Endothelial cell (in vitro differentiated cells): ENCODE data around the gene HBS1L. TPM values are rescaled to one million over a fixed set of nuclear protein-coding genes. Genes with fewer than 3 reads are reported as not detected.

Experiments used
- DNase-seq: peaks from one replicate; pipeline ENCODE4 v3.0.0; 2021; ENCODE audit warnings: low spot score
- H3K27ac Mint-ChIP-seq: one replicate; pipeline ENCODE4 v1.8.0; 2021; ENCODE audit warnings: mixed read lengths, inconsistent platforms; ENCODE audit not compliant: unreplicated experiment
- H3K27me3 Mint-ChIP-seq: one replicate; pipeline ENCODE4 v1.8.0; 2021; ENCODE audit warnings: mild to moderate bottlenecking, moderate library complexity, mixed read lengths, inconsistent platforms; ENCODE audit not compliant: unreplicated experiment
- H3K36me3 Mint-ChIP-seq: one replicate; pipeline ENCODE4 v1.8.0; 2021; ENCODE audit warnings: mild to moderate bottlenecking, low read depth, mixed read lengths, inconsistent platforms; ENCODE audit not compliant: unreplicated experiment
- H3K4me1 Mint-ChIP-seq: one replicate; pipeline ENCODE4 v1.8.0; 2021; ENCODE audit warnings: mild to moderate bottlenecking, mixed read lengths, inconsistent platforms; ENCODE audit not compliant: unreplicated experiment
- H3K4me3 Mint-ChIP-seq: one replicate; pipeline ENCODE4 v1.8.0; 2021; ENCODE audit warnings: mild to moderate bottlenecking, mixed read lengths, inconsistent platforms; ENCODE audit not compliant: unreplicated experiment
- H3K9me3 Mint-ChIP-seq: one replicate; pipeline ENCODE4 v1.8.0; 2021; ENCODE audit warnings: mixed read lengths, inconsistent platforms; ENCODE audit not compliant: unreplicated experiment
- total RNA-seq: library from RNA; stranded (reverse); fragmentation: NEBNext Ultra II Directional; extraction: Animal tissue kit (Norgen Biotek cat#: 25700); gene quantifications from one replicate; pipeline ENCODE4 v1.2.1, GENCODE V29; 2021; ENCODE audit not compliant: unreplicated experiment
- TF ChIP-seq, protein P1 (sequence below): fragments of 200-600 bp; sonication (generic); IDR thresholded peaks from one replicate; pipeline ENCODE4 v1.5.0; 2021; ENCODE audit warnings: antibody characterized with exemption; ENCODE audit not compliant: unreplicated experiment

HBS1L gene
- total RNA-seq, 1 donor from 2014 or later = 93.3 TPM

DNA sequence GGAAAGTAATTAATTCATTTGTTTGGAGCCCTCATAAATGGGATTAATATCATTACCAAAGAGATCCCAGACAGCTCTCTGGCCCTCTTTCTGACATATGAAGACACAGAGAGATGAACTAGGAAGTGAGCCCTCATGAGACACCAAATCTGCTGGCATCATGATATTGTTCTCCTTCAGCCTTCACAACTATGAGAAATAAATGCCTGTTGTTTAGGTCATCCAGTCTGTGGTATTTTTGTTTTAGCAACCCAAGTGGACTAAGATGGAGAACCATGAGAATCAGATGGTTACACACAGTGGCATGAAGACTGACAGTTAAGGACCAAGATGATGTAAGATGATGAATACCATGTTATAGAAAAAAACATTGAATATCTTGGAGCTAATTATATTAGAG lies 16.9 kb upstream of the HBS1L start:
- no peak for DNase-seq
- Mint-ChIP-seq H3K9me3 (no peaks in the 10 kb centered on the region), H3K27ac (no peak overlapping the region), H3K36me3 (no peaks in the 10 kb centered on the region), H3K27me3 (no peaks in the 10 kb centered on the region), H3K4me3 (no peak overlapping the region), H3K4me1 (peaks cover 12% of the 10 kb centered on the region)
- TF ChIP-seq, protein P1, sequence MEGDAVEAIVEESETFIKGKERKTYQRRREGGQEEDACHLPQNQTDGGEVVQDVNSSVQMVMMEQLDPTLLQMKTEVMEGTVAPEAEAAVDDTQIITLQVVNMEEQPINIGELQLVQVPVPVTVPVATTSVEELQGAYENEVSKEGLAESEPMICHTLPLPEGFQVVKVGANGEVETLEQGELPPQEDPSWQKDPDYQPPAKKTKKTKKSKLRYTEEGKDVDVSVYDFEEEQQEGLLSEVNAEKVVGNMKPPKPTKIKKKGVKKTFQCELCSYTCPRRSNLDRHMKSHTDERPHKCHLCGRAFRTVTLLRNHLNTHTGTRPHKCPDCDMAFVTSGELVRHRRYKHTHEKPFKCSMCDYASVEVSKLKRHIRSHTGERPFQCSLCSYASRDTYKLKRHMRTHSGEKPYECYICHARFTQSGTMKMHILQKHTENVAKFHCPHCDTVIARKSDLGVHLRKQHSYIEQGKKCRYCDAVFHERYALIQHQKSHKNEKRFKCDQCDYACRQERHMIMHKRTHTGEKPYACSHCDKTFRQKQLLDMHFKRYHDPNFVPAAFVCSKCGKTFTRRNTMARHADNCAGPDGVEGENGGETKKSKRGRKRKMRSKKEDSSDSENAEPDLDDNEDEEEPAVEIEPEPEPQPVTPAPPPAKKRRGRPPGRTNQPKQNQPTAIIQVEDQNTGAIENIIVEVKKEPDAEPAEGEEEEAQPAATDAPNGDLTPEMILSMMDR = no peak

DNA sequence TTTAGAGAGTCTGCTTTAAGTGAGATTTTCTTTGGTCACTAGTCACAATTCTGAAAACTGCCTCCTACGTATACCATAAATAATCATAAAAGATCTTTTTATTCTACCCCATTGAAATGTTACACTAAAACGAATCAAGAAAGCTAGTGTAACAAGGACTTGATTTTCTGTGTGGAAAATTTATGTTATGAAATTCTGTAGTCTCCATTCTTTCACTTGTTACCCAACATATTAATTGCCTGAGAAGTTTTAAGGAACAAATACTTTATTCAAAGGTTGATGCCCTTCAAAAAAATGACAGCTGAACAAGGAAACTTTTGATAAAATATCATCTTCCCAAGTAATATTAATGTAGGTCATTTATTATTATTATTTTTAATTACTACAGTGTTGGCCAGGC lies 13.3 kb upstream of the HBS1L start:
- Mint-ChIP-seq H3K27me3 (no peaks in the 10 kb centered on the region), H3K9me3 (no peaks in the 10 kb centered on the region), H3K4me1 (peaks cover 2% of the 10 kb centered on the region), H3K36me3 (no peaks in the 10 kb centered on the region), H3K4me3 (no peak overlapping the region), H3K27ac (no peak overlapping the region)
- DNase-seq = no peak
- TF ChIP-seq, protein P1 = no peak

DNA sequence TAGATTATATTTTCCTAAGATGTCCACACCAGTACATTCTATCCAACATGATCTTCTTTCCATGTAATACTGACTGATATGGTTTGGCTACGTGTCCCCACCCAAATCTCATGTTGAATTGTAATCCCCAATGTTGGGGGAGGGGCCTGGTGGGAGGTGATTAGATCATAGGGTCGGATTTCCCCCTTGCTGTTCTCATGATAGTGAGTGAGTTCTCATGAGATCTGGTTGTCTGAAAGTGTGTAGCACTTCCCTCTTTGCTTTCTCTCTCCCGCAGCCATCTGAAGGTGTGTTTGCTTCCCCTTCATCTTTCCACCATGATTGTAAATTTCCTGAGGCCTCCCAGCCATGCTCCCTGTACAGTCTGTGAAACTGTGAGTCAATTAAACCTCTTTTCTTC lies 12.2 kb upstream of the HBS1L start:
- DNase-seq = no peak
- Mint-ChIP-seq H3K4me1 (no peaks in the 10 kb centered on the region), H3K27ac (no peak overlapping the region), H3K27me3 (no peaks in the 10 kb centered on the region), H3K36me3 (no peaks in the 10 kb centered on the region), H3K9me3 (no peaks in the 10 kb centered on the region), H3K4me3 (no peak overlapping the region)
- TF ChIP-seq, protein P1 = no peak

DNA sequence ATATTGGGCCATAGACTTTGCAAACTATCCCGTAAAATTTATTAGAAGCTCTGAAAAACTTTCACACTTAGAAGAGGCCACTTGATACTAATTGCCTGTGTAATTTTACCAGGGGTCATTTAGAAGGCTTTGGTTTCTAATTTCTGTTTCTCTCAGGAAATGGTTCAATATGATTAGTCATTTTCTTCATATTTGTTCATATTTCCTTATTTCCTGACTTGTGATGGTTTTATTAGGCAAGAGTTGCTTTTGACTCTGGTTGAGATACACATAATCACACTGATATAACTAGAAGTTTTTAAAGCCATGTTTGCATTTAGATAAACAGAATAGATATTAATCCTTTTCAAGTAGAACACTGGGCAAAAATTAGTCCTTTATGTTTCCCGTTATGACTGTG lies 11.8 kb upstream of the HBS1L start:
- no peak for DNase-seq
- TF ChIP-seq, protein P1 = no peak
- no peak overlapping the region for H3K4me3 Mint-ChIP-seq
- H3K36me3 Mint-ChIP-seq = no peaks in the 10 kb centered on the region
- no peak overlapping the region for H3K27ac Mint-ChIP-seq
- H3K4me1 Mint-ChIP-seq = no peaks in the 10 kb centered on the region
- no peaks in the 10 kb centered on the region for H3K9me3 Mint-ChIP-seq
- H3K27me3 Mint-ChIP-seq = no peaks in the 10 kb centered on the region

DNA sequence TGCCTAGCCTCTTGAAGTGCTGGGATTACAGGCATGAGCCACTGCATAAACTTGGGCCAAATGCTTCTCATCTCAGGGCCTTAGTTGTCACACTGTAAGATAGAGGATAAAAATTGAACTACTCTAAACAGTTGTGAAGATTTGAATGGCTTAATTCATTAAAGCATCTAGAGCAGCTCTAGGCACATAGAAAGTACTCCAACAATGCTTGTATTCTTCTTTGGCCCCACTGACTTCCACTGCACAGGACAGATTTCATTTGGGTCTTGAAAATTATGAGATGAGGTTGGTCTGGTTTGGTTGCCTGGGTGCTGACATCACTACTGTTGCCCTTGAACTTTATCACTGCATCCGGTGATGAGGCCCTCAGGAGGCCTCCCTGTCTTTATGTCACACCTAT lies 10.0 kb upstream of the HBS1L start:
- no peak for DNase-seq
- TF ChIP-seq, protein P1 = no peak
- Mint-ChIP-seq H3K4me3 (no peak overlapping the region), H3K27me3 (no peaks in the 10 kb centered on the region), H3K36me3 (no peaks in the 10 kb centered on the region), H3K27ac (no peak overlapping the region), H3K9me3 (no peaks in the 10 kb centered on the region), H3K4me1 (peaks cover 6% of the 10 kb centered on the region)
